Measurements from ENCODE around the gene EED. TPM values are rescaled to one million over a fixed set of nuclear protein-coding genes. Genes with fewer than 3 reads are reported as not detected.

EED gene
- total and polyA plus RNA-seq, 9 of the 15 experiments (the other 6 are each of a cell fraction or from before 2014, with no cell fraction given) = 33.0 to 110 (median 55.1) TPM

DNA sequence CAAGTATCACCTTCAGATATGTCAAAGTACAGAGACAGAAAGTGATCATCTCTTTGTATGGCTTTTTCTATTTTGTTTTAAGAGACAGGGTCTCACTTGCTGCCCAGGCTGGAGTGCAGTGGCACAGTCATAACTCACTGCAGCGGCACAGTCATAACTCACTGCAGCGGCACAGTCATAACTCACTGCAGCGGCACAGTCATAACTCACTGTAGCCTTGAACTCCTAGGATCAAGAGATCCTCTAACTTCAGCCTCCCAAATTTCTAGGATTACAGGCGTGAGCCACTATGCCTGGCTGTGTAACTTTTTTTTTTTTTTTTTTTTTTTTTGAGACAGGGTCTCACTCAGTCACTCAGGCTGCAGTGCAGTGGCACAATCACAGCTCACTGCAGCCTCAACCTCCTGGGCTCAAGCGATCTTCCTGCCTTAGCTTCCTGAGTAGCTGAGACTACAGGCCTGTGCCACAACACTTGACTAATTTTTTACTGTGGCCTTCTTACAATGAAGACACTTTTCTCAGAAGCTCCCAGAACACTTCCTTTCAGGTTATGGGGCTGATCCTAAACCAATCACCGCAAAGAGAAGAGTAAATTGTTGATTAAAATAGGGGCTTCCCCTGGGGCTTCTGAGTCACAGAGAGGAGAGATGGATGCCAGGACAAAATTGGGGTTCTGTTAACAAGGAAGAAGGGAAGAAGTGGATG is 48.5 kb downstream of the EED start (continued):
- TF ChIP-seq, protein P1, sequence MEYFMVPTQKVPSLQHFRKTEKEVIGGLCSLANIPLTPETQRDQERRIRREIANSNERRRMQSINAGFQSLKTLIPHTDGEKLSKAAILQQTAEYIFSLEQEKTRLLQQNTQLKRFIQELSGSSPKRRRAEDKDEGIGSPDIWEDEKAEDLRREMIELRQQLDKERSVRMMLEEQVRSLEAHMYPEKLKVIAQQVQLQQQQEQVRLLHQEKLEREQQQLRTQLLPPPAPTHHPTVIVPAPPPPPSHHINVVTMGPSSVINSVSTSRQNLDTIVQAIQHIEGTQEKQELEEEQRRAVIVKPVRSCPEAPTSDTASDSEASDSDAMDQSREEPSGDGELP (CRISPR knock-in tag; IDR thresholded peaks at IDR 0.05; ENCODE audit: borderline replicate concordance) = no peak
- TF ChIP-seq BACH1 (tag; IDR thresholded peaks at IDR 0.05) = no peak

DNA sequence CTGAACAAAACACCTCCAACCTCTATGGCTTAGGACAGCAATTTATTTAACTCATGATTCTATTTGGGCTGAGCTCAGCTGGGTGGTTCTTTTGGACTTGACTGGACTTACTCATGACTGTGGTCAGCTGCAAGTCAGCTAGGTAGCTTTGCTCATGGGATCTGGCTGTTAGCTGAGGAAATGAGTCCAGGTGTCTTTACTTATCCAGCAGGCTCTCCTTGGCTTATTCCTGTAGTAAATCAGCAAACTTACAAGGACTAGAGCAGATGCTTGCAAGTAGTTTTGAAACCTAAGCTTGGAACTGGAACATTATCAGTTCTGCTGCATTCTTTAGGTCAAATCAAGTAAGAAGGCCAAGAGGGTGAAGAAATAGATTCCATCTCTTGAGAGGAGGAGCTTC is 49.5 kb downstream of the EED start:
- H3K4me2 ChIP-seq (ENCODE audit: insufficient read depth, low read length) = no peak overlapping the region
- in situ Hi-C loops (cut with MboI) (loop anchor here (5.0 to 10.0 kb wide), 3 partner anchors 357 to 689 kb away; no protein-coding TSS in a partner anchor), intact Hi-C loops (cut with micrococcal nuclease) (loop anchor here (5.0 kb wide), 3 partner anchors 77 to 697 kb away; no protein-coding TSS in a partner anchor)
- no peaks in the 10 kb centered on the region for H4K20me1 ChIP-seq (replicated peaks; ENCODE audit: control insufficient read depth, insufficient read depth, low read length)
- H3K9me1 ChIP-seq (ENCODE audit: control insufficient read depth, insufficient read depth, low read length) = no peaks in the 10 kb centered on the region
- H3K9me3 ChIP-seq (replicated peaks; ENCODE audit: control insufficient read depth, insufficient read depth, low read depth, low read length) = no peaks in the 10 kb centered on the region
- no peak for FAIRE-seq
- no peaks in the 10 kb centered on the region for H3K4me1 ChIP-seq (replicated peaks in 1 of 2; ENCODE audit: control insufficient read depth in 2 of 2, insufficient read depth in 2 of 2, low read length in 2 of 2)
- H3K4me3 ChIP-seq = no peak overlapping the region
- no peak for DNase-seq (ENCODE audit: extremely low read depth in 1 of 4, low spot score in 3 of 4)
- no peak overlapping the region for H2AFZ ChIP-seq (ENCODE audit: low read depth, low read length)
- ChIA-PET POLR2A (interaction anchor here (1.5 kb wide), 1 partner anchor 9 kb away, joined by 6 read pairs; no protein-coding TSS in a partner anchor), CTCF (ENCODE audit: low intra/inter-chr PET ratio) (no interaction called here)
- ATAC-seq = no peak
- H3K79me2 ChIP-seq (ENCODE audit: control insufficient read depth, insufficient read depth, low read length) = no peaks in the 10 kb centered on the region
- no peak overlapping the region for H3K9ac ChIP-seq (ENCODE audit: insufficient read depth in 1 of 2, low read depth in 2 of 2, low read length in 2 of 2)
- no peak overlapping the region for H3K27ac ChIP-seq (ENCODE audit: extremely low read depth, low read depth, low read length)
- no TSS peak for BruUV-seq (replicated peaks)
- no peaks in the 10 kb centered on the region for H3K36me3 ChIP-seq (ENCODE audit: control insufficient read depth, insufficient read depth, low read length)
- H3K27me3 ChIP-seq (ENCODE audit: control insufficient read depth in 2 of 2, insufficient read depth in 2 of 2, low read length in 2 of 2) = no peaks in the 10 kb centered on the region
- TF ChIP-seq, protein P2, sequence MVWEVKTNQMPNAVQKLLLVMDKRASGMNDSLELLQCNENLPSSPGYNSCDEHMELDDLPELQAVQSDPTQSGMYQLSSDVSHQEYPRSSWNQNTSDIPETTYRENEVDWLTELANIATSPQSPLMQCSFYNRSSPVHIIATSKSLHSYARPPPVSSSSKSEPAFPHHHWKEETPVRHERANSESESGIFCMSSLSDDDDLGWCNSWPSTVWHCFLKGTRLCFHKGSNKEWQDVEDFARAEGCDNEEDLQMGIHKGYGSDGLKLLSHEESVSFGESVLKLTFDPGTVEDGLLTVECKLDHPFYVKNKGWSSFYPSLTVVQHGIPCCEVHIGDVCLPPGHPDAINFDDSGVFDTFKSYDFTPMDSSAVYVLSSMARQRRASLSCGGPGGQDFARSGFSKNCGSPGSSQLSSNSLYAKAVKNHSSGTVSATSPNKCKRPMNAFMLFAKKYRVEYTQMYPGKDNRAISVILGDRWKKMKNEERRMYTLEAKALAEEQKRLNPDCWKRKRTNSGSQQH (CRISPR knock-in tag; IDR thresholded peaks at IDR 0.05) = no peak
- TF ChIP-seq NFIC (IDR thresholded peaks at IDR 0.05) = no peak
- no peak for TF ChIP-seq U2AF2 (optimal IDR thresholded peaks at IDR 0.05; ENCODE audit: low read depth, low read length)
- TF ChIP-seq, protein P3, sequence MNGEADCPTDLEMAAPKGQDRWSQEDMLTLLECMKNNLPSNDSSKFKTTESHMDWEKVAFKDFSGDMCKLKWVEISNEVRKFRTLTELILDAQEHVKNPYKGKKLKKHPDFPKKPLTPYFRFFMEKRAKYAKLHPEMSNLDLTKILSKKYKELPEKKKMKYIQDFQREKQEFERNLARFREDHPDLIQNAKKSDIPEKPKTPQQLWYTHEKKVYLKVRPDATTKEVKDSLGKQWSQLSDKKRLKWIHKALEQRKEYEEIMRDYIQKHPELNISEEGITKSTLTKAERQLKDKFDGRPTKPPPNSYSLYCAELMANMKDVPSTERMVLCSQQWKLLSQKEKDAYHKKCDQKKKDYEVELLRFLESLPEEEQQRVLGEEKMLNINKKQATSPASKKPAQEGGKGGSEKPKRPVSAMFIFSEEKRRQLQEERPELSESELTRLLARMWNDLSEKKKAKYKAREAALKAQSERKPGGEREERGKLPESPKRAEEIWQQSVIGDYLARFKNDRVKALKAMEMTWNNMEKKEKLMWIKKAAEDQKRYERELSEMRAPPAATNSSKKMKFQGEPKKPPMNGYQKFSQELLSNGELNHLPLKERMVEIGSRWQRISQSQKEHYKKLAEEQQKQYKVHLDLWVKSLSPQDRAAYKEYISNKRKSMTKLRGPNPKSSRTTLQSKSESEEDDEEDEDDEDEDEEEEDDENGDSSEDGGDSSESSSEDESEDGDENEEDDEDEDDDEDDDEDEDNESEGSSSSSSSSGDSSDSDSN (IDR thresholded peaks at IDR 0.05; ENCODE audit: borderline replicate concordance in 1 of 2, low read depth in 2 of 2, low read length in 2 of 2) = no peak
- TF ChIP-seq, protein P4, sequence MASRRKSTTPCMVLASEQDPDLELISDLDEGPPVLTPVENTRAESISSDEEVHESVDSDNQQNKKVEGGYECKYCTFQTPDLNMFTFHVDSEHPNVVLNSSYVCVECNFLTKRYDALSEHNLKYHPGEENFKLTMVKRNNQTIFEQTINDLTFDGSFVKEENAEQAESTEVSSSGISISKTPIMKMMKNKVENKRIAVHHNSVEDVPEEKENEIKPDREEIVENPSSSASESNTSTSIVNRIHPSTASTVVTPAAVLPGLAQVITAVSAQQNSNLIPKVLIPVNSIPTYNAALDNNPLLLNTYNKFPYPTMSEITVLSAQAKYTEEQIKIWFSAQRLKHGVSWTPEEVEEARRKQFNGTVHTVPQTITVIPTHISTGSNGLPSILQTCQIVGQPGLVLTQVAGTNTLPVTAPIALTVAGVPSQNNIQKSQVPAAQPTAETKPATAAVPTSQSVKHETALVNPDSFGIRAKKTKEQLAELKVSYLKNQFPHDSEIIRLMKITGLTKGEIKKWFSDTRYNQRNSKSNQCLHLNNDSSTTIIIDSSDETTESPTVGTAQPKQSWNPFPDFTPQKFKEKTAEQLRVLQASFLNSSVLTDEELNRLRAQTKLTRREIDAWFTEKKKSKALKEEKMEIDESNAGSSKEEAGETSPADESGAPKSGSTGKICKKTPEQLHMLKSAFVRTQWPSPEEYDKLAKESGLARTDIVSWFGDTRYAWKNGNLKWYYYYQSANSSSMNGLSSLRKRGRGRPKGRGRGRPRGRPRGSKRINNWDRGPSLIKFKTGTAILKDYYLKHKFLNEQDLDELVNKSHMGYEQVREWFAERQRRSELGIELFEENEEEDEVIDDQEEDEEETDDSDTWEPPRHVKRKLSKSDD (conservative IDR thresholded peaks at IDR 0.05; ENCODE audit: low read length) = no peak
- TF ChIP-seq, protein P5, sequence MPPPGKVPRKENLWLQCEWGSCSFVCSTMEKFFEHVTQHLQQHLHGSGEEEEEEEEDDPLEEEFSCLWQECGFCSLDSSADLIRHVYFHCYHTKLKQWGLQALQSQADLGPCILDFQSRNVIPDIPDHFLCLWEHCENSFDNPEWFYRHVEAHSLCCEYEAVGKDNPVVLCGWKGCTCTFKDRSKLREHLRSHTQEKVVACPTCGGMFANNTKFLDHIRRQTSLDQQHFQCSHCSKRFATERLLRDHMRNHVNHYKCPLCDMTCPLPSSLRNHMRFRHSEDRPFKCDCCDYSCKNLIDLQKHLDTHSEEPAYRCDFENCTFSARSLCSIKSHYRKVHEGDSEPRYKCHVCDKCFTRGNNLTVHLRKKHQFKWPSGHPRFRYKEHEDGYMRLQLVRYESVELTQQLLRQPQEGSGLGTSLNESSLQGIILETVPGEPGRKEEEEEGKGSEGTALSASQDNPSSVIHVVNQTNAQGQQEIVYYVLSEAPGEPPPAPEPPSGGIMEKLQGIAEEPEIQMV (tag; conservative IDR thresholded peaks at IDR 0.05; ENCODE audit: low read depth) = no peak
- no peak for TF ChIP-seq ZFP30 (CRISPR knock-in tag; IDR thresholded peaks at IDR 0.05; ENCODE audit: borderline replicate concordance)
